GM12874 (cell line): Measurements from ENCODE around the gene HAGHL.

Experiments
- TF ChIP-seq, protein P1 (sequence below): IDR thresholded peaks from 2 replicates; pipeline ENCODE4 v1.5.1; 2011; ENCODE audit warnings: low read depth, mild to moderate bottlenecking, control low read depth, low read length, moderate library complexity; ENCODE audit not compliant: insufficient read depth

HAGHL gene

DNA sequence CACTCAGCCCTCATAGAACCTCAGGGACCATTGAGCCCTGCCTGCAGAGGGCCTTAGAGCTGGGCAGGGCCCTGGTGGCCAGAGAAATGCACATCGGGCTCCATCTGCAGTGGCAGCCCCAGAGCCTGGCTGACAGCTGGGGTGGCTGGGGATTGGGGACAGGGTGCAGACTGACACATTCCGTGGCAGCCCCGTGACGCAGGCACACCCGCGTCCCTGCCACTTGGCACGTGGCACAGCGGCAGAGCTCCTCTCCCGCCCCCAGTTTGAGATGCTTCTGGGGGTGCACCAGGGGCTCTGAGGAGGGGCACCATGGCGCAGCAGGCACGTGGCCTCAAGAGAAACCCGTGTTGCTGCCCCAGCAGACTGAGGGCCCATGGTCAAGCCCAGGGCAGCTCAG lies 23.5 kb upstream of the HAGHL start:
- TF ChIP-seq, protein P1, sequence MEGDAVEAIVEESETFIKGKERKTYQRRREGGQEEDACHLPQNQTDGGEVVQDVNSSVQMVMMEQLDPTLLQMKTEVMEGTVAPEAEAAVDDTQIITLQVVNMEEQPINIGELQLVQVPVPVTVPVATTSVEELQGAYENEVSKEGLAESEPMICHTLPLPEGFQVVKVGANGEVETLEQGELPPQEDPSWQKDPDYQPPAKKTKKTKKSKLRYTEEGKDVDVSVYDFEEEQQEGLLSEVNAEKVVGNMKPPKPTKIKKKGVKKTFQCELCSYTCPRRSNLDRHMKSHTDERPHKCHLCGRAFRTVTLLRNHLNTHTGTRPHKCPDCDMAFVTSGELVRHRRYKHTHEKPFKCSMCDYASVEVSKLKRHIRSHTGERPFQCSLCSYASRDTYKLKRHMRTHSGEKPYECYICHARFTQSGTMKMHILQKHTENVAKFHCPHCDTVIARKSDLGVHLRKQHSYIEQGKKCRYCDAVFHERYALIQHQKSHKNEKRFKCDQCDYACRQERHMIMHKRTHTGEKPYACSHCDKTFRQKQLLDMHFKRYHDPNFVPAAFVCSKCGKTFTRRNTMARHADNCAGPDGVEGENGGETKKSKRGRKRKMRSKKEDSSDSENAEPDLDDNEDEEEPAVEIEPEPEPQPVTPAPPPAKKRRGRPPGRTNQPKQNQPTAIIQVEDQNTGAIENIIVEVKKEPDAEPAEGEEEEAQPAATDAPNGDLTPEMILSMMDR = no peak

DNA sequence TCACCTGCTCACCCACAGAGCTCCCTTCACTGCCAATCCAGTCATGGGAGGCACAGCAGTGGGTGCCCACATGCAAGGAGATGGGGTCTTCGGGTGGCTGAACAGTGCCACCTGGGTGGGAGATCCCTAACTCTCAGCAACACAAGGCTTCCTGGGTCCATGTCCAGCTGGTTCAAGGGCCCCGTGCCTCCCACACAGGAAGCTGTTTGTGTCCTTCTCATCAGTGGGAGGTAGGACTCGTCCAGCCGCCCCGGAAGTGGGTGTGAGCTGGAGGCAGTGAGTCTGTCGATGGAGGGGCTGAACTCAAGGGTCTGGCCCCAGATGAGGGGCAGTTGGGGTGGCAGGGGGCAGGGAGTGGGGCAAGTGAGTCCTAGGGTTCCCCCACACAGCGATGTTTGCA lies 22.9 kb upstream of the HAGHL start:
- TF ChIP-seq, protein P1 = no peak

GRCh38 chr16:704552-705380 lies 22.1 kb upstream of the HAGHL start:
- TF ChIP-seq, protein P1 = no peak

DNA sequence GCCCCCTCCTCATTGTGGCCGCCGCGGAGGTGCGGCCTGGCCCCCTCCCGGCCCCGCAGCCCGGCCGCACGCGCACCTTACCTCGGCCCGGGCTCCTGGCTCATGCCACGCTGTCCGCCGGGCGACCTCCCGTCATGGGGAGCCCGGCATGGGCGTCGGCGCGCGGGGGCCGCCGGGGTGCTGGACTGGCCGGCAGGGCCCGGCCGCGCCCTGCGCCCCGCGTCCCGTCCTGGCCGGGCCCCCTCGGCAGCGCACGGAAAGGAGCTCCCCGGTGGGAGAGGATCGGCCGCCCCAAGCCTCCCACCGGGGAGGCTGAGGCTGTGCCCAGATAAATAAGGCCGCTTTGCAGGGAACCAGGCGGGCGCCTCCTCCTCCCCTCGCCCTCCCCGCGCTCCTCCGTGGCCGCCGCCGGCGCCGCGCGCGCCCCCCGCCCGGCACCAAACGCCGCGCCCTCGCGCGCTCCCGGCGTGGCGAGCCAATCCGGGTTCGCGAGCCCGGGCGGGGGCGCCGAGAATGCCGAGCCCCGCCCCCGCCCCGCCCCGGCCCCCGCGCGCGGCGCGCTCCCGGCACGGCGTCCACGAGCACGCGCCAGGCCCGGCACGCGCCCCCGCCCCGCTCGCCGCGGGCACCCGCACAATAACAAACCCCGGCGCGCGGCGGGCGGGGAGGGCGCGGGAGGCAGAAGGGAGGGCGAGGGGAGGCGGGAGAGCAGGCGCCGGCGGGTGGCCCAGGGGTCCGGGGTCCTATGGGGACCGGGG lies 21.3 kb upstream of the HAGHL start, which contains the start of gene FBXL16:
FBXL16 (minus strand) TSS at position 371 of the 758 bp plus-strand sequence. CDS start 8,396 bp downstream, outside the sequence.
- TF ChIP-seq, protein P1 = no peak

GRCh38 chr16:706189-707061 lies 20.5 kb upstream of the HAGHL start:
- TF ChIP-seq, protein P1 = no peak

DNA sequence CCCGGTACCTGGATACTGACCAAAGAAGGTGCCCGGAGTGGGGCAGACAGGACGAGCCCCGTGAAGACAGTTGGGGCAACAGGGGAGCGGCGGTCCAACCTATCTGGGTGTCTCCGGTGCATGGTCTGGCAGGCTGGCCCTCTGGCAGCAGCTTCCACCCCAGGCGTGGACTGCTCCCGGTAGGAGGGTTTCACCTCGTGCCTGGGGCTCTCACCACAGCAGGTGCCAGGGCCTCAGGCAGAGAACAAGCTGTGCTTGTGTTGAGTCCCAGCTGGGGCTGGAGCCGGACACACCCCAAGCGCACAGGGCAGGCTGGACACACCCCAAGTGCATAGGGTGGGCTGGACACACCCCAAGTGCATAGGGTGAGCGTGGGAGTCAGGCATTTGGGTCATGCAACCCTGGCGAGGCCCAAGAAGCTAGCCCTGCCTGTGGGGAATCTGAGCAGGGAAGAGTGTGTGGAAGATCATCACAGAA lies 19.8 kb upstream of the HAGHL start:
- TF ChIP-seq, protein P1 = no peak
